ENCODE results near the gene PTPRD.
A peak's percentile ranks its signal among the peaks of the same experiment; 100 is the strongest.

PTPRD gene

GRCh38 chr9:10237584-10237983 lies 375.2 kb downstream of the PTPRD start:
- TF ChIP-seq CTCF (IDR thresholded peaks at IDR 0.05; ENCODE audit: extremely low read depth, insufficient read depth, missing control alignments): no peak
- in situ Hi-C loops (cut with MboI; ENCODE audit: low pct_unique_long_range_greater_than_20kb, low sequenced_read_pairs, unreplicated experiment): no loop called here
- no peak for DNase-seq (ENCODE audit: low spot score)

GRCh38 chr9:10236161-10236560 lies 376.6 kb downstream of the PTPRD start:
- in situ Hi-C loops (cut with MboI; ENCODE audit: low pct_unique_long_range_greater_than_20kb, low sequenced_read_pairs, unreplicated experiment): no loop called here
- TF ChIP-seq CTCF (IDR thresholded peaks at IDR 0.05; ENCODE audit: extremely low read depth, insufficient read depth, missing control alignments): no peak

GRCh38 chr9:10235376-10235775 lies 377.4 kb downstream of the PTPRD start:
- in situ Hi-C loops (cut with MboI; ENCODE audit: low pct_unique_long_range_greater_than_20kb, low sequenced_read_pairs, unreplicated experiment): no loop called here
- no peak for TF ChIP-seq CTCF (IDR thresholded peaks at IDR 0.05; ENCODE audit: extremely low read depth, insufficient read depth, missing control alignments)
- DNase-seq (ENCODE audit: low spot score): no peak

More at GRCh38 chr9:10236161-10236560, 376.6 kb downstream of the PTPRD start:
- no peak for DNase-seq (ENCODE audit: low spot score)

- in situ Hi-C loops (cut with MboI; ENCODE audit: low pct_unique_long_range_greater_than_20kb, low sequenced_read_pairs, unreplicated experiment): no loop called here
- no peak for DNase-seq (ENCODE audit: low spot score)
Observed at GRCh38 chr9:10232352-10232930, 380.4 kb downstream of the PTPRD start.

GRCh38 chr9:10230512-10230911 lies 382.3 kb downstream of the PTPRD start:
- DNase-seq (ENCODE audit: low spot score): no peak
- in situ Hi-C loops (cut with MboI; ENCODE audit: low pct_unique_long_range_greater_than_20kb, low sequenced_read_pairs, unreplicated experiment): no loop called here
- no peak for TF ChIP-seq CTCF (IDR thresholded peaks at IDR 0.05; ENCODE audit: extremely low read depth, insufficient read depth, missing control alignments)

More at GRCh38 chr9:10232352-10232930, 380.4 kb downstream of the PTPRD start:
- TF ChIP-seq CTCF (IDR thresholded peaks at IDR 0.05; ENCODE audit: extremely low read depth, insufficient read depth, missing control alignments): peak; percentile 13

GRCh38 chr9:10228082-10228481 lies 384.7 kb downstream of the PTPRD start:
- DNase-seq (ENCODE audit: low spot score): no peak
- no peak for TF ChIP-seq CTCF (IDR thresholded peaks at IDR 0.05; ENCODE audit: extremely low read depth, insufficient read depth, missing control alignments)
- in situ Hi-C loops (cut with MboI; ENCODE audit: low pct_unique_long_range_greater_than_20kb, low sequenced_read_pairs, unreplicated experiment): no loop called here

Measured in GM13977 (cell line).